RWPE2 (cell line): ENCODE results near the gene TSHZ3.

Experiments
- ATAC-seq: fragments of 200-7000 bp; cut with Tn5 transposase; 3 replicates; pipeline ENCODE4 v1.9.1; 2021; ENCODE audit warnings: low read depth
- DNase-seq: peaks from one replicate; pipeline ENCODE4 v3.0.0-alpha.2; 2020; ENCODE audit warnings: low spot score
- H3K27ac ChIP-seq: fragments of 450-650 bp; 2 replicates; pipeline ENCODE4 v1.5.1; 2017; ENCODE audit warnings: mild to moderate bottlenecking; ENCODE audit not compliant: poor library complexity, severe bottlenecking
- H3K27me3 ChIP-seq: fragments of 250-450 bp; sonication (Bioruptor Pico); 2 replicates; pipeline ENCODE4 v1.5.1; 2021; ENCODE audit warnings: mild to moderate bottlenecking, moderate library complexity; ENCODE audit not compliant: insufficient read depth, poor library complexity, severe bottlenecking
- H3K36me3 ChIP-seq: fragments of 250-450 bp; sonication (Bioruptor Pico); 2 replicates; pipeline ENCODE4 v1.5.1; 2020; ENCODE audit warnings: low read depth, mild to moderate bottlenecking, moderate library complexity
- H3K4me1 ChIP-seq: fragments of 250-450 bp; sonication (Bioruptor Pico); 2 replicates; pipeline ENCODE4 v1.5.1; 2021; ENCODE audit warnings: mild to moderate bottlenecking, moderate library complexity; ENCODE audit not compliant: insufficient read depth, poor library complexity, severe bottlenecking
- H3K4me3 ChIP-seq: fragments of 250-450 bp; sonication (Bioruptor Pico); 2 replicates; pipeline ENCODE4 v1.5.1; 2021; ENCODE audit warnings: mild to moderate bottlenecking, moderate library complexity; ENCODE audit not compliant: severe bottlenecking
- H3K9me3 ChIP-seq: fragments of 250-450 bp; sonication (Bioruptor Pico); 2 replicates; pipeline ENCODE4 v1.5.1; 2021; ENCODE audit warnings: mild to moderate bottlenecking, moderate library complexity; ENCODE audit not compliant: severe bottlenecking
- CTCF ChIP-seq: fragments of 450-650 bp; IDR thresholded peaks from one replicate; pipeline ENCODE4 v1.5.1; 2017; ENCODE audit warnings: mild to moderate bottlenecking, moderate library complexity; ENCODE audit not compliant: poor library complexity, severe bottlenecking

Gene TSHZ3

GRCh38 chr19:31289976-31290375 is 59.3 kb downstream of the TSHZ3 start:
- Histone ChIP-seq H3K27ac (no peak overlapping the region), H3K27me3 (no peaks in the 10 kb centered on the region), H3K9me3 (no peaks in the 10 kb centered on the region), H3K4me1 (no peaks in the 10 kb centered on the region), H3K4me3 (no peak overlapping the region), H3K36me3 (no peaks in the 10 kb centered on the region)
- TF ChIP-seq CTCF, result no peak
- ATAC-seq, result no peak
- no peak for DNase-seq

DNA sequence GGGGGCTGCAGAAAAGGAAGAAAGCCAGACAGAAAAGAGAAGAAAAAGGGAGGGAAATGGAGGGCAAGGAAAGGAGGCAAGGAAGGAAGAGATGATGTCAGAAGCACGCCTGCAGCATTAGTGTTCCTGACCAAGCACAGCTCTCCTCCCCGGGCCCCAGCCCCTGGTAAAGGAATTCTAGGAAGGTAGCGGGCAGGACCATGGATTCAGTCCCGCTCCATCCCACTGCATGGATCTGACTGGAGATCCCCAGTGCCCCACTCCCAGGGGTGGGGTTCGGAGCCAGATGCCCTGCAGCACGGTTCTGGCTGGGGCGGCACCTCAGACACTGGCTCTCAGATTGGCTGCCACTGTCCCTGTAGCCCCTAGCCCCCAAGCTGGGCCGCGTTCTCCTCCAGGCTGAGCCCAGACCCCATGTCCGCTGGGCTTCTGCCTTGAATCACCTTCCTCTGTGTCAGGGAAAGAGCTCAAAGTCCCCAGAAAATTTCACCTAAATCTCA is 59.8 kb downstream of the TSHZ3 start:
- ATAC-seq, result no peak

DNA sequence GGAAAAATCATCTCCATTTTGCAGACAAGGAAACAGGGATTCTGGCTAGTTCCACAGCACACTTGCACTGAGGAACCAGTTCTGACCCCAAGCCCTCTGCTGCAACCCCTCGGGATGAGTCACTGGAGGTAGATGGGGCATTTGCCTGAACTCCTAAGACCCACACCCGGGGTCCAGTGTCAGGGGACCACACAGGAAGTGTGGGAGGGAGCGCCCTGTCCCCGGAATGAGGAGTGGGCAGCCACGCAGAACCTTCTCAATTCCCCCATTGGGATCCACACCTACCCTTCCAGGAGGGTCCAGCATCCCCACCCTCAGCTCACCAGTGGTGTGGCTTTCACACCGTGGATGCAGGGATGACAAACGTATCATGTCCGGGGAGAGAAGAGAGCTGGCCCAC is 62.7 kb downstream of the TSHZ3 start:
- Histone ChIP-seq H3K9me3 (no peaks in the 10 kb centered on the region), H3K4me3 (no peak overlapping the region), H3K27ac (no peak overlapping the region), H3K27me3 (no peaks in the 10 kb centered on the region), H3K4me1 (no peaks in the 10 kb centered on the region), H3K36me3 (no peaks in the 10 kb centered on the region)
- no peak for ATAC-seq
- no peak for DNase-seq
- no peak for TF ChIP-seq CTCF

More for the DNA sequence above, 59.8 kb downstream of the TSHZ3 start:
- DNase-seq, result no peak
- Histone ChIP-seq H3K9me3 (no peaks in the 10 kb centered on the region), H3K27me3 (no peaks in the 10 kb centered on the region), H3K4me1 (no peaks in the 10 kb centered on the region), H3K27ac (no peak overlapping the region), H3K36me3 (no peaks in the 10 kb centered on the region), H3K4me3 (no peak overlapping the region)
- TF ChIP-seq CTCF, result no peak

- DNase-seq (no peak), ATAC-seq (no peak)
- H3K27ac ChIP-seq, result no peak overlapping the region
- H3K27me3 ChIP-seq, result no peaks in the 10 kb centered on the region
- TF ChIP-seq CTCF, result no peak
- no peaks in the 10 kb centered on the region for H3K4me1 ChIP-seq
- H3K4me3 ChIP-seq, result no peak overlapping the region
- no peaks in the 10 kb centered on the region for H3K9me3 ChIP-seq
- no peaks in the 10 kb centered on the region for H3K36me3 ChIP-seq
Observed at GRCh38 chr19:31285744-31286143, 63.5 kb downstream of the TSHZ3 start.

- TF ChIP-seq CTCF, result no peak
- no peaks in the 10 kb centered on the region for H3K27me3 ChIP-seq
- no peak overlapping the region for H3K4me3 ChIP-seq
- ATAC-seq, result no peak
- H3K36me3 ChIP-seq, result no peaks in the 10 kb centered on the region
- DNase-seq, result no peak
- H3K4me1 ChIP-seq, result no peaks in the 10 kb centered on the region
- H3K9me3 ChIP-seq, result no peaks in the 10 kb centered on the region
- H3K27ac ChIP-seq, result no peak overlapping the region
Observed at GRCh38 chr19:31284621-31285020, 64.6 kb downstream of the TSHZ3 start.
